Endothelial cell of hepatic sinusoid (primary cell): ENCODE measurements around the gene TSPAN9.

Source experiments
- in situ Hi-C: cut with HindIII; loops from 2 replicates; pipeline ENCODE4 v1.10.0; 2017; ENCODE audit warnings: low sequenced_read_pairs

Gene TSPAN9

DNA sequence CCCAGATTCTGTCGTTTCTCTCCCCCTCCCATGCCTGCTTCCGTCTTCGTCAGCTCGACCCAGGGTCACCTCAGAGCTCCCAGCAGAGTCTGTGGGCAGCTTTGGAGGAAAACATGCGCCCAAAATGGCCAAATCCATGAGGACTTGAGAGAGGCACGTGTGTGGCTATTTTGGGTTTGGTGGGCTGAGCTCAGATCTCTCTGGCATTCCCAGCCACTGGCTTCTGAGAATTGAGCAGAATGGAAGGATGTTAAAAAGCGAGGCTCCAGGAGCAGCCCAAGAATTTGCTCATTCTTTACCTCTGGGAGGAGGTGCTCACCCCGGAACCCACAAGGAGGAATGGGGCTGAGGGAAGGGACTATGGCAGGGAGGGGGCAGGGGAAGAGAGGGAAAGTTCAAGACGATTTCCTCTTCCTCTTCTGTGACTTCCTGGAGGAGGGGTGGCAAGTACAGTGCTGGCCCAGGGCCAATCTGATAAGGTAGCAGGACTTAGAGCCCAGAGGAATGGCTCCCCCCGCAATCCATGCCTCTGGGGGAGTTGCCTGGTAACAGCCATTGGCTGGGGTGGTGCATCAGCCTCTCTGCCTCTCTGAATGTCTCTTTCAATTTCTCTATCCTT lies 20.1 kb downstream of the TSPAN9 start:
- in situ Hi-C loops, result no loop called here

DNA sequence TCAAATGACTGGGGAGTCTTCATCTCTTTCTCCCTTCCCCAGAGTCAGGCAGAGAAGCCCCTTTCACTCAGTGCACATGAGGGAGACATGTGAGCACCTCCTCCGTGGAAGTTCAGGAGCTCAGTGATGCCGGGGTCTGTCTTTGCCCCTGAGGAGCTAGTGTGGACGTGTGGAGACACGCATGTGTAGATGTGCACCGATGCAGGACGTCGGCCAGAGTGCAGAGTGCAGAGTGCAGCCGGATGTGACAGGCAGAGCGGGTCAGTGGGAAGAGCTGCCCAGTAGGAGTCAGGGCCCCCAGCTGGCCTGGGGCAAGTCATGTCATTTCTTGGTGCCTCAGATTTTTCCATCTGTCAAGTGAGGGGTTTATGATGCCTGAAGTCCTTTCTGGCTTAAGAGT lies 20.7 kb downstream of the TSPAN9 start:
- in situ Hi-C loops, result no loop called here

GRCh38 chr12:3098436-3098835 lies 21.3 kb downstream of the TSPAN9 start:
- in situ Hi-C loops, result no loop called here

DNA sequence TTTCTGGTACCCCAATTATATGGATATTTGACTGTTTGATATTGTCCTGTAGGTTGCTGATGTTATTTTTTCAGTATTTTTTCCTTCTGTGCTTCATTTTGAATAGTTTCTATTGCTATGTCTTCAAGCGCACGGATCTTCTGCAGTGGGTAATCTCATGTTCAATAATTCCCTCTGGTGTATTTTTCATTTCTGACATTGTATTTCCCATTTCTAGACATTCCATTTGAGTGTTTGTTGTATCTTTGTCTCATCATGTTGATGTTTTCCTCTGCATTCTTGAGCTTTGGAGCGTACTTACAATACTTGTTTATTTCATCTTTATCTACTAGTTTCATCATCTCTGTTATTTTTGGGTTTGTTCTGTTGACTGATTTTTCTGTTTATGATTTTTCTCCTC lies 22.0 kb downstream of the TSPAN9 start:
- in situ Hi-C loops, result no loop called here

- in situ Hi-C loops, result no loop called here
These were observed 24.3 kb downstream of the TSPAN9 start for GRCh38 chr12:3101309-3102024.

- in situ Hi-C loops, result no loop called here
These were observed 25.7 kb downstream of the TSPAN9 start for GRCh38 chr12:3102771-3103410.

GRCh38 chr12:3103806-3104205 lies 26.6 kb downstream of the TSPAN9 start:
- in situ Hi-C loops, result no loop called here

GRCh38 chr12:3105690-3106479 lies 28.7 kb downstream of the TSPAN9 start:
- in situ Hi-C loops, result no loop called here

DNA sequence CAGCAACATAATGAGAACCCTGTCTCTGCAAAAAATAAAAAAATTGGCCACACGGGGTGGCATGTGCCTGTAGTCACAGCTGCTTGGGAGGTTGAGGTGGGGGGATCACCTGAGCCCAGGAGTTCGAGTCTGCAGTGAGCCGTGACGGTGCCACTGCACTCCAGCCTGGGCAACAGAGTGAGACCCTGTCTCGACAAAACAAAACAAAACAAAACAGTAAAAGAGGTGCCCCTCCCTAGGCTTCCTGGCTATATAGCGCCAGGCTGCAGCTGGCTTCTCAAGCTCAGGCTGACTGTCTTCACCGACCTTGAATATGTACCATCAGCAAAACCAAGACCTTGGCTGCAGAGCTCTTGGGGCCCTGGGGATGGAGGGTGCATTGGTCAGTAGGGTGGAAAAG lies 29.4 kb downstream of the TSPAN9 start:
- in situ Hi-C loops, result no loop called here

DNA sequence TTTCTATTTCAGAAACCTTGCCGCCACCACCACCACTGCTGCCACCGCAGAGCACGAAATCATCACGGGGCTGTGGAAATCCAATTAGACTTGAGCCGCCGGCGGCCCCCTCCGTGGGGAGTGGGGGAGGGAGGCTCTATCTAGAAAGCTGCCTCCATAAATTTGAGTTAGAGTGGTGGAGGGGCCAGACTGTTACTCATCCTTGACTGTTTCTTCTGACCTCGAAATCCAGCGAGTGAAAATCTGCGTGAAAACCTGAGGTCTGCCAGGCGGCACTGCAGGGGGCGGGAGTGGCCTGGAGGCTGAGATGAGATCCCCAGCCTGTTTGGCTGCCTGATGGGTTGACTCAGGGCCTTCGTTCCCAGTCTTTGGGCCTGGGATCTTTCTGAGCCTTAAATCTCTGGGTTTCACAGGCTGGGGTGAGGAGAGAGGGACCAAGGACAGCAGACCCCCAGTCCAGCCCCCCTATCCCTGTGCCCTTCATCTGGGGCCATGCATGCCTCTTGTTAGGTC lies 29.9 kb downstream of the TSPAN9 start:
- in situ Hi-C loops, result no loop called here

DNA sequence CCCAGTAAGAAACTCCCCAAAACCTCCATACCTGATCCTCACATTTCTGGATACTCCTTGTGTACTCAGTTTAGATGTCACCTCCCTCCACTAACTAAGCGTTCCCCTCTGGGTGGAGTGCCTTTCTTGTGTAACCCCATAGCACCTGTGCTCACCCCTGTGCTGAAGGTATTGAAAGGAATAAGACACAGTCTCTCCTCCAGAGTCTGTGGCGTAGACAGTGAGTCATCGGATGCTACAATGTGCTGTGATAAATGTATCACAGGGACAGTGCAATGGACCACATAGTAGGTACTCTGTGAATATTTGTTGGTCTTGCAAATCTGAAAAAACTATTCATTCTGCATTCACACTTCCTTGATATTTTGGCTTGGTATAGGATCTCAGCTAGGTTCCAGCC lies 30.8 kb downstream of the TSPAN9 start:
- in situ Hi-C loops, result no loop called here

GRCh38 chr12:3110578-3110977 lies 33.4 kb downstream of the TSPAN9 start:
- in situ Hi-C loops, result no loop called here

DNA sequence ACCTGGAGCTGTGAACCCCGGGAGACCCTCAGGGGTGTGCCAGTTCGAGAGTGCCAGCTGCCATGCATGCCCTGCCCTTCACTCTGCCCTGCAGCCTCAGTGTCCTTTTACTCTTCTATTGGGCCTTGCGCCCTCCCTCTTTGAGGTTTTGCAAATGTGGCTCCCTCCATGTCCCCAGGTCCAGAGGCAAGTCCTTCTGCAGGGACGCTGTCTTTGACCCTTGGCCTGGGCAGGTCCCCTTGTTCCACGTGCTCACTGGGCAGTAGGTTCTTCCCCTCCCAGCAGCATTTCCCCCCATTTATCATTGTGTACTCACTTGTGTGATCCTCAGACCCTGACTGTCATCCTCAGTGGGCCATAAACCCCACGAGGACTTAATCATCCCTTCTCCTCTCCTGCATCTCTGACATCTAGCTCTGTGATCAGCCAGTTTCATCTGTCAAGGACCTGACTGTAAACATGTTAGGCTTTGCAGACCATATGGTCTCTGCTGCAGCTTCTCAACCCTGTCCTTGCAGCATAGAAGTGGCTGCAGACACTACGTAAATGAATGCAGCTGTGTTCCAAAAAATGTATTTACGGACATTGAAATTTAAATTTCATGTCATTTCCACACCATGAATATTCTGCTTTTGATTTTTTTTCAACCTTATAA lies 36.6 kb downstream of the TSPAN9 start:
- in situ Hi-C loops, result no loop called here

DNA sequence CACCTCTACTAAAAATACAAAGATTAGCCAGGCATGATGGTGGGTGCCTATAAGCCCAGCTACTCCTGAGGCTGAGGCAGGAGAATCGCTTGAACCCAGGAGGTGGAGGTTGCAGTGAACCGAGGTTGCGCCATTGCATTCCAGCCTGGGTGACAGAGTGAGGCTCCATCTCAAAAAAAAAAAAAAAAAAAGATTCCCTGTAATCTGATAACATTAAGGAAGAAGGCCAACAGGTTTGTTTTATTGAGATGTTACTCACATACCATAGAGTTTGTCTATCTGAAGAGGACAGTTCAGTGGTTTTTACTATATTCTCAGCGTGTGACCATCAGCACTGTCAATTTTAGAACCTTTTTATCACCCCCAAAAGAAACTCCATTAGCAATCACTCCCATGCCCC lies 37.5 kb downstream of the TSPAN9 start:
- in situ Hi-C loops, result no loop called here

- in situ Hi-C loops, result no loop called here
These were observed 37.9 kb downstream of the TSPAN9 start for GRCh38 chr12:3115078-3115477.

GRCh38 chr12:3116106-3116844 lies 39.1 kb downstream of the TSPAN9 start:
- in situ Hi-C loops, result no loop called here

- in situ Hi-C loops, result no loop called here
These were observed 40.0 kb downstream of the TSPAN9 start for GRCh38 chr12:3117144-3117581.

- in situ Hi-C loops, result no loop called here
These were observed 40.4 kb downstream of the TSPAN9 start for GRCh38 chr12:3117591-3118015.

GRCh38 chr12:3119192-3119755 lies 42.1 kb downstream of the TSPAN9 start:
- in situ Hi-C loops, result no loop called here
